ENCODE measurements around the gene KCNH1. TPM values are rescaled to one million over a fixed set of nuclear protein-coding genes. Genes with fewer than 3 reads are reported as not detected.
"Not testable (repeated sequence)": the region's sequence is repeated elsewhere in the genome, so short reads cannot be mapped to it uniquely, and the experiment has no call there.

The KCNH1 gene
- total RNA-seq, 1 experiment from 2014 or later, result 3.0 TPM

DNA sequence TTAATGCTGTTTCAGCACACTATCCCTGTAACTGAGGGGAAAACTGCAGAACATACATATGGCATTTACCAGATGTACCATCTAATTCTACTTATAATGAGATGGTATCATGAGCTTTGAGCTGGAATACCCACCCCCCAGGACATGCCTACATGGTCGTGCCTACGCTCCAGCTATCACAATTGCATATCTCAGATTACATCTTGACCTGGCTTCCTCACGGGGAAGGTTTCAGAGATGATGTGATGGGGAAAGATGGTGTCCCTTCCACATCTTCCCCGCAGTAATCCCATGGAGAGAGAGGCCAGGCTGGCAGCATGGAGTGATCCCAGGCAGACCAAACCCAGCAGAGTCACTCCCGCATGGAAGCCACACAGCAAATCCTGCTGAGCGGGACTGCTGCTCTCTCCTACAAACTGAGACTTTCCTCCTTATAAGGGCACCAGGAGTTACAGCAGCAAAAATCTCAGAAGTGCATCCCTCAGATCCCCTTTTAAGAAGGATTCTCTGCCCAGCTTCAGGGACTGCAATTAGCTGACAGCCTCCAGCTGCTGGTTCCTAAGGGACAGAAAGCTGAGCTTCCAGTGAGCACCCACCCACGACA is 67.1 kb downstream of the KCNH1 start:
- DNase-seq, result no peak
- H3K9me3 ChIP-seq (replicated peaks), result no peaks in the 10 kb centered on the region
- H3K27me3 ChIP-seq, result no peaks in the 10 kb centered on the region

DNA sequence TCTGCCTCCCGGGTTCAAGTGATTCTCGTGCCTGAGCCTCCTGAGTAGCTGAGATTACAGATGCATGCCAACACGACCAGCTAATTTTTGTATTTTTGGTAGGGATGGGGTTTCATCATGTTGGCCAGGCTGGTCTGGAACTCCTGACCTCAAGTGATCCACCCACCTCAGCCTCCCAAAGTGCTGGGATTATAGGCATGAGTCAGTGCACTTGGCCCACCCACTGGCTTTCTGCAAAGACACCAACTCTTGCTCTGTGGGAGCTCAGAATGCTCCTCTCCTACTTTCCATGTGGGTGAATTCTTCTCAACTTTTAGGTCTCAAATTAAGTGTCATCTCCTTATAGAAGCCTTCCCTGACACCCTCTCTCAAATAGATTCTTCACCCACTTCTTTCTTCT is 92.1 kb downstream of the KCNH1 start:
- H3K9me3 ChIP-seq (replicated peaks); H3K4me1 ChIP-seq; H3K27me3 ChIP-seq; H3K4me3 ChIP-seq; H3K36me3 ChIP-seq; DNase-seq; H3K27ac ChIP-seq: not testable (repeated sequence)

More for the DNA sequence above, 67.1 kb downstream of the KCNH1 start:
- Histone ChIP-seq H3K4me3 (no peak overlapping the region), H3K36me3 (no peaks in the 10 kb centered on the region; the same call in 1 of the 2 replicates), H3K4me1 (no peaks in the 10 kb centered on the region; the same call in 1 of the 2 replicates), H3K27ac (no peak overlapping the region)

DNA sequence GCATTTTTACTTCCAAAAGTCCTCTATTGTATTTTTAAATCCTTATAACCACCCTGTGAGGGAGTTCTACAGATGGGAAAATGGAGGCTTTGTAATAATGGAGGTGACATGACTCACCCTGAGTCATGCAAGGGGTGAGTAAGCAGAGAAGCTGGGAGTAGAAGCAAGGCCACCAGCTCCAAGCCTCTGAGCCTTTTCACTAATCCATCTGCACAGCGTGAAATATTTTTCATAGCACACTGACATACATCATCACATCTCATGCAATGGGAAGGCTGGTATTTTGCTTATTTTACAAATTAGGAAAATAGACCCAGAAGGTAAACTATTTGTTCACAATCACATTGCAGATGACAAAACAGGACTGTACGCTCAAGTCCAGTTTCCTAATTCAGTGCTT is 96.9 kb downstream of the KCNH1 start:
- Histone ChIP-seq H3K36me3 (no peaks in the 10 kb centered on the region), H3K4me3 (no peak overlapping the region), H3K27ac (peak overlapping the region; percentile 89), H3K4me1 (peaks cover 22% of the 10 kb centered on the region), H3K9me3 (replicated peaks) (peaks cover 4% of the 10 kb centered on the region; the same call in 1 of the 2 replicates), H3K27me3 (no peaks in the 10 kb centered on the region)
- DNase-seq, result peak; percentile 81 to 87

DNA sequence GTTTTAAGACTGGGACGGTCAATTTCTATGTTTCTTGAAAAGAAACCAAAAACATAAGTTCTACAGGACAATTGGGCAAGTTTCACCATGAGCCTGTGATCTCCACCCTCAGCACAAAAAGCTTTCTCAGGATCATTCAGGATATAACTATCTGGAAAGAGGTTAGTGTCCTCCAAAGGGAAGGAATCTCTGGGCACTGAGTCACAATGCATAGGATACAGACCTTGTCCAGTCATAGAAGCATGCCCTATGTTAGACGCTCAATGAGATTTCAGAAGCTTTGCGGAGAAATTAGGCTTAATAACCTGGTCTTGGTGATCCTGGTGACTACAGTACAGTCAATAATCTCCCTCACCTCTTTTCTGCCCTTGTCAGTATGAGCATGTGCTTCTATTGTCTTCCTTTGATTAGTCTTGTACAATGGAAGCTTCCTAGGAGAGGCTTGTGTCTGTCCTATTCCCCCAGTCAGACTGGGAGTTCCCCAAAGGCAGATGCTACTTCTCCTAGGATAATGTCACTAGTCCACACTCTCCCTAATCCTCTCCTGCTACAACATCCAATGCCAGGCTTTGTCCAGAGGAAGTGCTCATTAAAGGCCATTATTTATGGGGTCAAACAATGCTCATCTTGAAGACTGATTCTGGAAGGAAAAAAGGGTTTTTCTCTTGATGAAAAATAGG is 97.4 kb downstream of the KCNH1 start:
- Histone ChIP-seq H3K9me3 (replicated peaks) (peaks cover 4% of the 10 kb centered on the region; the same call in 1 of the 2 replicates), H3K27me3 (no peaks in the 10 kb centered on the region), H3K27ac (peak overlapping the region; percentile 89), H3K36me3 (no peaks in the 10 kb centered on the region), H3K4me3 (no peak overlapping the region), H3K4me1 (peaks cover 22% of the 10 kb centered on the region)
- peak; percentile 32 to 72 for DNase-seq

DNA sequence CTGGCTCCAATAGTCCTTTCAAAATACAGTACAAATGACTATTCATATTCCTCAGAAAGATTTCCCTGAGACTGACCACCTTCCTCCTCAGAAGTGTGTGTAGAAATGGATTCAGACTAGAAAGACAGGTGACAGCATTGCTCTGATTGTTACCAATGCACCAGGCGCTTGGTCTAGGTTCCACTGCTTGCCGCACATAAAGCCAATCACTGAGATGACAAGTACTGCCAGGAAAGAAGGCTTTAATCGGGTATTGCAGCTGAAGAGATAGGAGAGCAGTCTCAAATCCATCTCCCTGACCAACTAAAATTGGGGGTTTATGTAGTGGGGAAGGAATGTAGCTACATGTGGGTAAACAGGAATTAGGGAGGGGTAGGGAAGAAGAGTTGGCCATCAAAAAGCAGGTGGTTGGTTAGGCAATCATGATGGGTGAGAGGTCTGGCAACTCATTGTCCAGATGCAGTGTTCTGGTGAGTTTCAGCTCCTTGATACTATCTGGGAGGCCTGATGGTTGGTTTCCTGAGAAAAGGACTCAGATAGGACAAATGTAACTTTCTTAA is 98.0 kb downstream of the KCNH1 start:
- no peak overlapping the region for H3K4me3 ChIP-seq
- peaks cover 4% of the 10 kb centered on the region; the same call in 1 of the 2 replicates for H3K9me3 ChIP-seq (replicated peaks)
- no peaks in the 10 kb centered on the region for H3K36me3 ChIP-seq
- H3K27ac ChIP-seq, result peak overlapping the region; percentile 89
- peaks cover 22% of the 10 kb centered on the region for H3K4me1 ChIP-seq
- DNase-seq, result peak; percentile 15 to 38
- no peaks in the 10 kb centered on the region for H3K27me3 ChIP-seq

DNA sequence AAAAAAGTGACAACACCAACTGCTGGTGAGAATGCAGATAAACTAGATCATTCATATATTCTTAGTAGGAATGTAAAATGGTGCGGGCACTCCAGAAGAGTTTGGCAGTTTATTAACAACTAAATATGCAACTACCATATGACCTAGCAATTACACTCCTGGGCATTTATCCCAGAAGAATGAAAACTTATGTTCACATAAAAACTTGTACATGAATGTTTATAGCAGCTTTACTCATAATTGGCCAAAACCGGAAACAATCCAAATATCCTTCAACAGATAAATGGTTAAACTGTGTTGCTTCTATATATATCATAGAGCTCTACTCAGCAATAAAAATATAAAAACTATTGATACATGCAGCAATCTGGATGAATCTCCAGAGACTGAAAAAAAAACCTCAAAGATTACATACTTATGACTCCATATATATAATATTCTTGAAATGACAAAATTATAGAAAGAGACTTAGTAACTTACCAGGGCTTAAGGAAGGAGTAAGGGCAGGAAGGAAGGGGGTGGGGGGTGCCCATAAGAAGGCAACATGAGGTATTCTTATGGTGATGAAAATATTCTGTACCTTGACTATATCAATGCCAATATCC is 99.9 kb downstream of the KCNH1 start:
- Histone ChIP-seq H3K27me3 (no peaks in the 10 kb centered on the region), H3K4me3 (no peak overlapping the region), H3K4me1 (peaks cover 22% of the 10 kb centered on the region), H3K27ac (no peak overlapping the region), H3K9me3 (replicated peaks) (peaks cover 4% of the 10 kb centered on the region; the same call in 1 of the 2 replicates), H3K36me3 (no peaks in the 10 kb centered on the region)
- no peak for DNase-seq

DNA sequence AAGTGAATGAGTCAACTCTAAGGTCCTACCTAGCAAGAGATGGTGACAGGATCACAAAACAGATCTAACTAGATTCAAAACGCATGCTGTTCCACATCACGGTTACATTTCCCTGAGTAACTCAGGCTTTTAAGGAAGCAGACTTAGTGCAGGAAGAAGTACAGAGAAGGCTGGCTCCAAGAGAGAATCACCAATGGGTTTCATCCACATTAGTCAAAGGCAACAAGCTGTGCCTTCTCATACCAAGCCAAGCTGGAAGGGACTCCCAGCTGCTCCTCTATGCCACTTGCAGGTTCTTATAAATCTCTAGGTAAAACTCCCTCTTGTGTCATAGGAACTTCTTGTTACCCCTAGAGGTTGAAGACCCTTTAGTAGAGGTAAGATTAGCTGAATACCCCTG is 109.0 kb downstream of the KCNH1 start:
- H3K36me3 ChIP-seq, result no peaks in the 10 kb centered on the region
- no peak overlapping the region for H3K4me3 ChIP-seq
- no peaks in the 10 kb centered on the region for H3K4me1 ChIP-seq
- H3K27ac ChIP-seq, result no peak overlapping the region
- H3K9me3 ChIP-seq (replicated peaks), result no peaks in the 10 kb centered on the region
- no peaks in the 10 kb centered on the region for H3K27me3 ChIP-seq
- no peak for DNase-seq

DNA sequence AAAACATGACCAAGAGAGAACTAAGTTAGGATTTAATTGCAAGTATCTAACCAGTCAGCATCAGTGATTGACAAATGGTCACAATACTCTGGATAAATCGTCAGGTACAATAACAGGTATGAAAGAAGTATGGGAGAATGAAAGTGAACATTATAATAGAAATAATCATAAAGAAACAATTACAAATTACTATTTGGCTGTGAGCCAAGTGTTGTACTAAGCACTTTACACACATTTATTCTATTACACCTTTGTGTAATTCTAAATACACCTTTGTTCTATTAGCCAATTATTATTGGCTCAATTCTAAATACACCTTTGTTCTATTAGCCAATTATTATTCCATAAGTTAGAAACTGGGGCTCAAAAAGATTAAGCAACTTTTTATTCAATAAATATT is 114.7 kb downstream of the KCNH1 start:
- Histone ChIP-seq H3K9me3 (replicated peaks) (0 out of 2 replicates have a peak, but pooled peaks cover 2% of the 10 kb centered on the region), H3K4me3 (no peak overlapping the region), H3K4me1 (peaks cover 21% of the 10 kb centered on the region), H3K36me3 (no peaks in the 10 kb centered on the region), H3K27ac (no peak overlapping the region), H3K27me3 (no peaks in the 10 kb centered on the region)
- DNase-seq, result no peak

DNA sequence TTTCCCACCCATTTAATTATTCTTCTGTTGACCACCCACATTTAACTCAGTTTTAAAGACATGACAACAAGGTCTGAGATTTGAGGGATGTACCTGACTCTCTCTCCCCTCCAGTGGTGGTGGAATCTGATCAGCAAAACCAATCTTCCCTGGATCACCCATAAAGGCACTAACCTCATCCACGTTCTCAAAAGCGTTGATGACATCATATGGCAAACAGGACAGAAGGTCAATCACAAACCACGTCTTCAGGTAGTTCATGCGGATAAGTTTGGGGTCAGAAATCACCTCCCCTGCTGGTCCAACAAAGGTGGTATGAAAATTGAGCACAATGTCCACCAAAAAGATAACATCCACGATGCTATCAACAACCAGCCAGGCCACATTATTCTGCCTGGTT is 115.3 kb downstream of the KCNH1 start:
- no peaks in the 10 kb centered on the region for H3K27me3 ChIP-seq
- 0 out of 2 replicates have a peak, but pooled peaks cover 2% of the 10 kb centered on the region for H3K9me3 ChIP-seq (replicated peaks)
- peaks cover 21% of the 10 kb centered on the region for H3K4me1 ChIP-seq
- H3K36me3 ChIP-seq, result no peaks in the 10 kb centered on the region
- no peak overlapping the region for H3K27ac ChIP-seq
- DNase-seq, result no peak
- no peak overlapping the region for H3K4me3 ChIP-seq

DNA sequence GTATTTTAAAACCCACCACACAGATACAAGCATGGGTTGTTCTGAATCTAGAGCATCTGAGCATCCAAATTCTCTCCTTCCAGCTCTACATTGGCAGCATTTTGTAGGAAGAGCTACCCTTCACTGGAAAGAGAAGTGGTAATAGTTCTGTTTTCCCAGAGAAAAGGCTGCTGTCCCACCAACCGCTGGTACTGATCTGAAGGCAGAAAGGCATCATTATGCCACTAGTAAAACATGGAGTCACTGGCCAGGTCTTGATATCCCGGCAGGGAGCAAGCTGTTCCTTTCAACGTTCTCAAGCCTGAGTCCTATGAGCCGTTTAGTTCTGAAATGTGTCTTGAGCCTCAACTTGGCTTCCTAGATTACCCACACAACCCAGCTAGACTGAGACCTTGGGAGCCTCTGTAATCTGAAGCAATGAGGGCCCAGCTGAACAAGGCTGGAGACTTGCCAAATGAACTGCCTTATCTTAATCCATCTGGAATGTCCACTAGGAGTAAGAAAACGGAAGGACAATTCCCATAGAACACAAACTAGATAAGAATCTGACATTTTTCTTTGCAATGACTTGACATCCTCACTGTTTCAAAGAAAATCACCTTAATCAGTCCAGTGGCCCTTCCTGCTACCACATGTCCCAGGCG is 116.8 kb downstream of the KCNH1 start:
- no peaks in the 10 kb centered on the region for H3K27me3 ChIP-seq
- DNase-seq, result peak; percentile 76 to 90
- no peak overlapping the region for H3K4me3 ChIP-seq
- H3K4me1 ChIP-seq, result peaks cover 21% of the 10 kb centered on the region
- no peaks in the 10 kb centered on the region for H3K36me3 ChIP-seq
- H3K9me3 ChIP-seq (replicated peaks), result 0 out of 2 replicates have a peak, but pooled peaks cover 2% of the 10 kb centered on the region
- peak overlapping the region; percentile 13; the same call in 1 of the 2 replicates for H3K27ac ChIP-seq

DNA sequence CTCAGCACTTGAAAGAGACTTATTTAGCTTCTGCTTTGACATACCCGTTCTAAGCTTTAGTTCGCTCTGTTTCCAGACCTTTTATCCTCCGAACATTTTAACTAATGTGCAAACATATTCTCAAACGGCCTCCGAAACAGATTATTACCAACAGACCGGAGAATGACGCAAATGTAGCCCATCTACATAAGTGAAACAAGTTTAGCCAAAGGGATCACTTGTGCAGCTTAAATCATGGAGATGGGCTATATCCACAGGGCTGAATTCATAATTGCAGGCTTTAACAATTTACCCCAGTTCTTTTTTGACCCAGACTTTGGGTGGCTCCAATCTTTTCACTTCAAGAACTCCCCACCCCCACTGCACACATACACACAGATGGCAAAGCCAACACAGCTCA is 119.7 kb downstream of the KCNH1 start:
- Histone ChIP-seq H3K27ac (no peak overlapping the region), H3K4me1 (peaks cover 21% of the 10 kb centered on the region), H3K36me3 (no peaks in the 10 kb centered on the region), H3K9me3 (replicated peaks) (peaks cover 5% of the 10 kb centered on the region; the same call in 1 of the 2 replicates), H3K27me3 (no peaks in the 10 kb centered on the region), H3K4me3 (no peak overlapping the region)
- no peak for DNase-seq

DNA sequence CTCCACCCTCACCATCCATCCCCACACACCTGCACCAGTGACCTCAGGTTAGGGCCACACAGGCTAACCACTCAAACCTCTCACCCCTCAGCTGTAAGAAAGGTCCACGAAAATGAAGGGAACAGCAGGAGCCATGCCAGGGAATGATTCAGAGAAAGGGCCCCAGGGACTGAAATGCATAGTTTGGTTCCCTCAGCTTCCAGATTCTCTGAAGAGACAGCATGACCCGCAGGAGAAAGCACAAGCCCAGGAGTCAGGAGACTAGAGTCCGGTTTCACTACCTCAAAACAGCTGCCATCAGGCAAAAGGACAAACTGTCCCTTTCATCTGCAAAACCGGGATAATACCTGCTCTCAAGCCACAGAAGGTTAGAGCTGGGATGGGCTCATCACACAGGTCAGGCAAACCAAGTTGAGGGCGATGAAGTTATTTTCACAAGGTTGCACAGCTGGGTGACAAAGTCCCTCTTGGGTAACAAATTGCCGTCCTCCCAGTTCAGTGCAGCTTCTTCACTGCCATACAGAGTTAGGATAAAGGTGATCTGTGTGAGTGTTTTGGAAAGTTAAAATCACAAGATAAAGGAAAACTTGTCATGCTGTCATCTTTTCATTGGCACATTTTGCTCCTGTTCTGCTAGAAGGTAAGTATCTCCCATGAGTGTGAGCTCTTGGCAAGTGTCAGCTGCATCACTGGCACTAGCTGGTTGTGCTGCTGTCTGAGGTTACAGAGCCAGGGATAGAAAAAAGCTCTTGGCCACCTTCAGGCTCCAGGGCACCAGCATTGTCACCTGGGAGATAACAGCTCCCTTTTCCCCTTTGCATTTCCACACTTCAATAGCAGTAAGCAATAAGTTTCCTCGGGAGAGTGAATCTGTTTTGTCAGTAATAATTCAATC is 120.4 kb downstream of the KCNH1 start:
- no peak overlapping the region for H3K27ac ChIP-seq
- peak; percentile 19 to 45 for DNase-seq
- H3K9me3 ChIP-seq (replicated peaks), result peaks cover 2% of the 10 kb centered on the region; the same call in 1 of the 2 replicates
- H3K27me3 ChIP-seq, result no peaks in the 10 kb centered on the region
- no peak overlapping the region for H3K4me3 ChIP-seq
- H3K4me1 ChIP-seq, result peaks cover 21% of the 10 kb centered on the region
- H3K36me3 ChIP-seq, result no peaks in the 10 kb centered on the region

DNA sequence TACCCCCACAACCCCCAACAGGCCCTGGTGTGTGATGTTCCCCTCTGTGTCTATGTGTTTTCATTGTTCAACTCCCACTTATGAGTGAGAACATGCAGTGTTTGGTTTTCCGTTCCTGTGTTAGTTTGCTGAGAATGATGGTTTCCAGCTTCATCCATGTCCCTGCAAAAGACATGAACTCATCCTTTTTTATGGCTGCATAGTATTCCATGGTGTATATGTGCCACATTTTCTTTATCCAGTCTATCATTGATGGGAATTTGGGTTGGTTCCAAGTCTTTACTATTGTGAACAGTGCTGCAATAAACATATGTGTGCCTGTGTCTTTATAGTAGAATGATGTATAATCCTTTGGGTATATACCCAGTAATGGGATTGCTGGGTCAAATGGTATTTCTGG is 122.8 kb downstream of the KCNH1 start:
- not testable (repeated sequence) for DNase-seq; H3K9me3 ChIP-seq (replicated peaks)

DNA sequence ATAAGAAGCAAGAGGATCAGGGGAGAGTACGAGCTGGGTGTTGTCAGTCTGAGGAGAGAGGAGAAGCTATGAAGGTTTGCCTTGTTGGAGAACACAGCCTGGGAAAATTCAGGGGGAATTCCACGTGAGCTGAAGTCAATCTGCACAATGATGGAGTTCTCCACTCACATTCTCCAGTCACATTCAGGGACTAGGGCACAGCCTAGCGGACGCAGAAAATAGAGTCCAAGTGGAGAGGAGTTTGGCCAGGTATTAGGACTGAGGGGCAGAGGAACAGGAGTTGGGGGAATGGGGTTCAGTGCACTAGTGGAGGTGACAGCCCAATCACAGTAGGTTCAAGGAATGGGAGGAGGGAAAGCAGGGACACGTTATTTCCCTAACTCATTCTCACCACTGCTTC is 124.0 kb downstream of the KCNH1 start:
- Histone ChIP-seq H3K4me3 (no peak overlapping the region), H3K9me3 (replicated peaks) (peaks cover 2% of the 10 kb centered on the region; the same call in 1 of the 2 replicates), H3K27me3 (no peaks in the 10 kb centered on the region), H3K36me3 (no peaks in the 10 kb centered on the region), H3K4me1 (no peaks in the 10 kb centered on the region), H3K27ac (no peak overlapping the region)
- no peak for DNase-seq

More for the DNA sequence above, 122.8 kb downstream of the KCNH1 start:
- H3K4me1 ChIP-seq, H3K27me3 ChIP-seq, H3K36me3 ChIP-seq, H3K4me3 ChIP-seq, H3K27ac ChIP-seq: not testable (repeated sequence)

Data from SJCRH30 (cell line).